Activated CD4-positive, alpha-beta T cell treated with anti-CD3 and anti-CD28 coated beads for 24 hours (primary cell): ENCODE results near the gene CH25H.

ENCODE experiments used
- DNase-seq, 2 donors: peaks; one replicate each; pipeline ENCODE4 v3.0.0-alpha.2; 2020; ENCODE audit warnings: low read depth in 2 of 2

The CH25H gene

DNA sequence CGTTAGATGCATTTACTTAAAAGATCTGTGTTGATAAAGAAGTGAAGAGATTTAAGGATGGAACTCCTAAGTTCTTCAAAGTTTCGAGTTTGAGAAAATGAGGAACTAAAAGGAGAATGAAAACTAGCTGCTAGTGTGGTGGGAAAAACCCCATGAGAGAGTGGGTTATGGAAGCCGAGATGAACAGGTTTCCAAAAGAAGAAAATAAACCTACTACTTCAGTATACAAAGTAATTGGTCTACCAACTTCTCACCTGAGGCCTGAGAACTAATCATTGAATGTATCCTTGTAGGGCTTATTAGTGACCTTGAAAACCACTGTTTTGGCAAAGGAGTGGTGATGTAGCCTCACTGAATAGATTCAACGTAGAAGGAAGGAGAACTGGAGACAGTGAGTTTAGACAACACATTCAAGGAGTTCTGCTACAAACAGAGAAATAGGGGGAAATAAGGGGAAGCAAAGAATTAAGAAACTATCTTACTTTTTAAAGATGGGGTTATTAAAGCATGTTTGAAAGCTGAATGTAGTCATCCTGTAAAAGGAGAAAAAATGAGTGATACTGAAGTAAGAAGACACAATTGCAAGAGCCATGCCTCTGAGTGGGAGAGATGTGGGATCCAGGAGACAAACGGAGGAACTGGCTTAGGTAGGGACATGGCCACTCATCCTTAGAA is 50.8 kb downstream of the CH25H start:
- DNase-seq: no peak
